Right renal pelvis (tissue), 4 donors: Measurements from ENCODE around the gene NEUROD2. TPM values are rescaled to one million over a fixed set of nuclear protein-coding genes. Genes with fewer than 3 reads are reported as not detected.

Experiments used
- DNase-seq, 4 donors: peaks; one replicate each; pipeline ENCODE4 v3.0.0-alpha.2; 2013; ENCODE audit warnings: low read depth in 4 of 4, low spot score in 3 of 4, missing footprints in 1 of 4
- polyA plus RNA-seq, 4 donors: library from polyadenylated mRNA; unstranded; fragments of 120-200 nt; gene quantifications; one replicate each; pipeline ENCODE4 v1.2.1, GENCODE V29; 2013; ENCODE audit not compliant: insufficient read length in 4 of 4

The NEUROD2 gene
- polyA plus RNA-seq, 4 donors = 0.04 to 0.06 (median 0.04) TPM; not detected in 1

DNA sequence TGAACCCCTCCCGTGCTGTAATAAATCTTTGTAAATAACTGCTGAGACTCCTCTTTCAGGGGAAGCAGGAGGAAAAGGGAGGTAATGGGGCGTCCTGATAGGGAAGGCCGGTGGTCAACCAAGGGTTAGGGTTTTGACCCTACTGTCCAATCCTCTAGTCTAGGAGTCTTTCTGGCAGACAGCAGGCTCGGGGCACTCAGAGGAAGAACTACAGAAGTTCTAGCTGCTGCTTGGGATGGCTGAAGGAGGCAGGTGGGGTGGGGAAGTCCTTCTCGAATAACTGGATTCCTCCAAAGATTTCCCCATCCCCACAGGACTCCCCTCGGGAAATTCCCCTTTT is 28.8 kb upstream of the NEUROD2 start:
- no peak for DNase-seq

- DNase-seq = no peak
Measured at GRCh38 chr17:39635614-39636176, 28.0 kb upstream of the NEUROD2 start.

- no peak for DNase-seq
Measured at GRCh38 chr17:39634384-39634871, 26.7 kb upstream of the NEUROD2 start.

DNA sequence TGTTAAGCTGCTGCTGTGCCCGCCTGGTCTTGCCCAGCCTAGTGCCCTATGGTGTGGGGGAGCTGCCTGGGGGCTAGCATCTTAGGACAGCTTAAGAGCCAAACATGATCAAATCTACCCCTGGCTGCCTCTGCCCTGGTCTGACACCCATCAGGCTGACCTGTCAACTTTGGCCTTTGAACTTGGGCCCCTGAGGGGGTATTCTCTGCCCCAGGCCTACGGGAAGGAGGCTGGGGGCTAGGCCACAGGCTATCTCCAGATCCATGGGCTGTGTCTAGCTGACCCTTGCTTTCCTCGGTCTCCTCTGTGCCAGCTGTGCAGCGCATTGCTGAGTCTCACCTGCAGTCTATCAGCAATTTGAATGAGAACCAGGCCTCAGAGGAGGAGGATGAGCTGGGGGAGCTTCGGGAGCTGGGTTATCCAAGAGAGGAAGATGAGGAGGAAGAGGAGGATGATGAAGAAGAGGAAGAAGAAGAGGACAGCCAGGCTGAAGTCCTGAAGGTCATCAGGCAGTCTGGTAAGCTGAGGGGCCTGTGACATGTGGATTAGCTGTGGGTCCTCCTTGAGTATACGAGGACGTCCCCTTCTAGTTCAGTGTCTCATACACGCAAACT is 26.0 kb upstream of the NEUROD2 start:
- DNase-seq = no peak

DNA sequence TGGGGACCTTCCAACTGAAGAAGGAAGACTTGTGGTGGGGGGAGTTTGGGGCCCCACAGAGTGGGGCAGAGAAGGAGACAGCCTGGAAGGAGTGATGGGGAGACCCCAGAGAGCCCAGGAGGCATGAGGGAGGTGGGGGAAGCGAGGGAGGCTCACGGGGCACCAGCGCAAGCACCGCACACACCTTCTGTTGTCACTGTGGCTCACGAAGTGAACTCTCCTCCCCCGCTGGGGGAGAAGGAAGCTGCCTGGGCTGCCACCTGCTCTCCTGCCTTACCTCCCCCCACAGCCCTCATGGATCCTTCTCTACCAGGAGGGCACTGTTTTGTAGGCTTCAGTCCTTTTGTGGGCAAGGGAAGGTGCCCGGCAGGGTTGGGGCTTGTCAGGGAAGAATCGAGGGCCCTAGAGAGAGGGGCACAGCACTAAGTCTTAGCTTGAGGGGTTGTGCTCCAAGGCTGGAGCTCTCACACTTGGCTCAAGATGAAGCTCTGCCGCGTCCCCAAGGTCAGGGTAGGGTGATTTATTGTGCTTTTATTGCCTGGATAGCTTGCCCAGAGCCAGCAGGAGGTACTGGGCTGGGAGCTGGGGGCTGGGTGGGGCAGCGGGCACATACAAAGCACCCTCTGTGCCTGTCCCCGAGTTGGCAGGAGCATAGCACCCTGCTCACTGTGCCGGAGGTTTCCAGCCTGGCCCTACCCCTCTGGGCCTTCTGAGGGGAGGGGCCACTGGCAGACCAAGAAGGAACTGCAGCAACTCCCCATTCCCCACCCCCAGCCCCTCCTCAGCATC is 24.6 kb upstream of the NEUROD2 start:
- DNase-seq = no peak

GRCh38 chr17:39631403-39631802 is 23.7 kb upstream of the NEUROD2 start:
- DNase-seq = no peak

DNA sequence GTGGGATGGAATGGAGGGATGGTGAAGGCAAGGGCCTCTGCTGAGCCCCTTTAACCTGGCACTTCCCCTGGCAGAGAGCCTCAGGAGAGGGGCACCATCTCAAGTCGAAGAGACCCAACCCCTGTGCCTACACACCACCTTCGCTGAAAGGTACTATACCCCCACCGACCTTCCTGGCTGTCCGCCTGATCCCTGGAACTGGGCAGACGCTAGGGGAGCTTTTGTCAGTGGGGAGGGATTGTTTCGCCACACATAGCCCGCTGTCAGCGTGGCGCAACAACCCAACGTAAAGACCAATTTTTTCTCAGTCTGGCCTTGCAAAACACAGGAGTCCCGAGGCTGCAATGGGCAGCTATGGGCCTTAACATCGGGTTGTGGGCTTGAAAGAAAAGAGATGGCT is 22.2 kb upstream of the NEUROD2 start:
- DNase-seq = no peak

- DNase-seq = no peak
Measured at GRCh38 chr17:39629494-39629880, 21.8 kb upstream of the NEUROD2 start.

- no peak for DNase-seq
Measured at GRCh38 chr17:39628655-39629493, 21.2 kb upstream of the NEUROD2 start.

DNA sequence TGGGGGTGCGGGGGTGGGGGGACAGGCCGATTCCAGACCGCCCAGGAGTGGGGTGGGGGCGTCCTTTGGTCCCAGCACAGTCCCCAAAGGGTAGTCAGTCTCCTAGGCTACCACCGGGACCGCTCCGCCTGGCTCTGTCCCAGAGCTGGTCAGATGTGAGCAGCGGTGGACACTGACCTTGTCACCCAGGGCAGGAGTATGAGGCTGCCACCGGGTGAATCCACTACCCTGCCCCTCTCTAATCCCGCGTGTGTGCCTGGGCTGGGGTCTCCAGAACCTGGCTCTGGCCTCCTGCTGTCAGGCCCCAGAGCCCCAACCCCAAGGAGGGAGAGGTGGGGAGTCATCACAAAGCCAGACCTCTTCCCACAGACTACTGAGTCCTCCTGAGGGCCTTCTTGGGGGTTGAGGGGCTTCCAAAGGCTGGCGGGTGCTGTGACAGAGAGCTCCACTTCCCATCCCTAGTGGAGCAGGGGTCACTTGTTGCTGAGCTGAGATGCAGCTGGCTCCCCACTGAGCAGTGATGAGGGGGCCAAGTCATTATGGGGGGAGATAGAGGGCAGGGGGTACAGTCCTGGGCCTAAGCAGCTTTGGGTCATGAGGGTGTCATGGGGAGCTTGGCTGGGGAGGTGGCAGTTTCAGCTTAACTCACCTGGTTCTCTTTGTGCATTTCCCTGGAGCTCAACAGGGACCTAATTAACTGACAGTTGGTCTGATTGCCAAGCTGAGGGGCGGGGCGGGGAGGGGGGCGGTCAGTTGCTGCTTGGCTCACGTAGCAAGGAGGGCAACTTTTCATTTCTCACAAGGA is 20.2 kb upstream of the NEUROD2 start:
- no peak for DNase-seq

DNA sequence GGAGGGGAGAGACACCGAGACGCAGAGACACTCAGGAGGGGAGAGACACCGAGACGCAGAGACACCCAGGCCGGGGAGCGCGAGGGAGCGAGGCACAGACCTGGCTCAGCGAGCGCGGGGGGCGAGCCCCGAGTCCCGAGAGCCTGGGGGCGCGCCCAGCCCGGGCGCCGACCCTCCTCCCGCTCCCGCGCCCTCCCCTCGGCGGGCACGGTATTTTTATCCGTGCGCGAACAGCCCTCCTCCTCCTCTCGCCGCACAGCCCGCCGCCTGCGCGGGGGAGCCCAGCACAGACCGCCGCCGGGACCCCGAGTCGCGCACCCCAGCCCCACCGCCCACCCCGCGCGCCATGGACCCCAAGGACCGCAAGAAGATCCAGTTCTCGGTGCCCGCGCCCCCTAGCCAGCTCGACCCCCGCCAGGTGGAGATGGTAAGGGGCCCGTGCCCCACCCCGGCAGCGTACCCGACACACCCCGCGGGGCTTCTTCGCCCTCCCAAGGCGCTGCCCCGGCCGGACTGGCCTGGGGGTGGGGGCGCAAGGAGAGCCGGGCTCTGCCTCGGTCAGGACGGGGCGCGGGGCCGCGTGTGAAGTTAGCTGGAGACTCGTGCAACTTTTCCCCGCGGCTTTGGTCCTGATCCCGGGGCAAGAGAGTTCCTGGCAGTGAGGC is 19.5 kb upstream of the NEUROD2 start:
- DNase-seq = no peak

- no peak for DNase-seq
Measured at GRCh38 chr17:39626171-39627046, 18.7 kb upstream of the NEUROD2 start, which contains the start of gene PPP1R1B. TSS of gene PPP1R1B (plus strand) at chr17:39626952. CDS start at chr17:39627393, 441 bp downstream.

GRCh38 chr17:39625198-39625785 is 17.6 kb upstream of the NEUROD2 start:
- no peak for DNase-seq

- DNase-seq = no peak
Measured at GRCh38 chr17:39624313-39624712, 16.6 kb upstream of the NEUROD2 start.

GRCh38 chr17:39623356-39623950 is 15.7 kb upstream of the NEUROD2 start:
- DNase-seq = no peak

- no peak for DNase-seq
Measured at GRCh38 chr17:39622380-39623006, 14.8 kb upstream of the NEUROD2 start.
